Activated T-helper 9 cell treated with anti-CD3 and anti-CD28 coated beads, Interleukin-2, amount 50 U/mL, for 16 hours (primary cell): Measurements from ENCODE around the gene CYGB.
"Not testable (repeated sequence)": the region's sequence is repeated elsewhere in the genome, so short reads cannot be mapped to it uniquely, and the experiment has no call there.

Source experiments
- DNase-seq: peaks from one replicate; pipeline ENCODE4 v3.0.0-alpha.2; 2020; ENCODE audit warnings: low read depth

CYGB gene

GRCh38 chr17:76567634-76568432, 30.3 kb upstream of the CYGB start:
- no peak for DNase-seq

GRCh38 chr17:76566988-76567431, 29.5 kb upstream of the CYGB start:
- no peak for DNase-seq

- no peak for DNase-seq
Measured at GRCh38 chr17:76566613-76566943, 29.1 kb upstream of the CYGB start.

GRCh38 chr17:76565728-76566612, 28.5 kb upstream of the CYGB start:
- no peak for DNase-seq

GRCh38 chr17:76564991-76565727, 27.6 kb upstream of the CYGB start:
- DNase-seq = not testable (repeated sequence)

- DNase-seq = not testable (repeated sequence)
Measured at GRCh38 chr17:76563359-76563758, 25.9 kb upstream of the CYGB start.

- no peak for DNase-seq
Measured at GRCh38 chr17:76562734-76563148, 25.2 kb upstream of the CYGB start.

- DNase-seq = no peak
Measured at GRCh38 chr17:76561799-76562268, 24.3 kb upstream of the CYGB start.

GRCh38 chr17:76561332-76561731, 23.8 kb upstream of the CYGB start:
- no peak for DNase-seq

GRCh38 chr17:76560877-76561221, 23.3 kb upstream of the CYGB start:
- no peak for DNase-seq

- no peak for DNase-seq
Measured at GRCh38 chr17:76560036-76560876, 22.7 kb upstream of the CYGB start.

GRCh38 chr17:76559460-76559859, 22.0 kb upstream of the CYGB start:
- DNase-seq = not testable (repeated sequence)

- DNase-seq = no peak
Measured at GRCh38 chr17:76558198-76559095, 20.9 kb upstream of the CYGB start.

GRCh38 chr17:76557368-76558197, 20.1 kb upstream of the CYGB start:
- DNase-seq = peak; percentile 88

- DNase-seq = peak; percentile 34
Measured at GRCh38 chr17:76556765-76557367, 19.4 kb upstream of the CYGB start.

GRCh38 chr17:76554131-76554530, 16.6 kb upstream of the CYGB start:
- DNase-seq = no peak

GRCh38 chr17:76553178-76553908, 15.8 kb upstream of the CYGB start:
- DNase-seq = no peak

GRCh38 chr17:76551685-76552084, 14.2 kb upstream of the CYGB start:
- no peak for DNase-seq
